AG09319 (cell line): ENCODE data around the gene CCDC9.

ENCODE experiments used
- DNase-seq: peaks from one replicate; pipeline ENCODE4 v3.0.0-alpha.2; 2010; ENCODE audit warnings: low read depth; ENCODE audit errors: extremely low read depth
- CTCF ChIP-seq: IDR thresholded peaks from 2 replicates; pipeline ENCODE4 v1.5.1; 2011; ENCODE audit warnings: low read depth, mild to moderate bottlenecking, inconsistent platforms, low read length, moderate library complexity

The CCDC9 gene

DNA sequence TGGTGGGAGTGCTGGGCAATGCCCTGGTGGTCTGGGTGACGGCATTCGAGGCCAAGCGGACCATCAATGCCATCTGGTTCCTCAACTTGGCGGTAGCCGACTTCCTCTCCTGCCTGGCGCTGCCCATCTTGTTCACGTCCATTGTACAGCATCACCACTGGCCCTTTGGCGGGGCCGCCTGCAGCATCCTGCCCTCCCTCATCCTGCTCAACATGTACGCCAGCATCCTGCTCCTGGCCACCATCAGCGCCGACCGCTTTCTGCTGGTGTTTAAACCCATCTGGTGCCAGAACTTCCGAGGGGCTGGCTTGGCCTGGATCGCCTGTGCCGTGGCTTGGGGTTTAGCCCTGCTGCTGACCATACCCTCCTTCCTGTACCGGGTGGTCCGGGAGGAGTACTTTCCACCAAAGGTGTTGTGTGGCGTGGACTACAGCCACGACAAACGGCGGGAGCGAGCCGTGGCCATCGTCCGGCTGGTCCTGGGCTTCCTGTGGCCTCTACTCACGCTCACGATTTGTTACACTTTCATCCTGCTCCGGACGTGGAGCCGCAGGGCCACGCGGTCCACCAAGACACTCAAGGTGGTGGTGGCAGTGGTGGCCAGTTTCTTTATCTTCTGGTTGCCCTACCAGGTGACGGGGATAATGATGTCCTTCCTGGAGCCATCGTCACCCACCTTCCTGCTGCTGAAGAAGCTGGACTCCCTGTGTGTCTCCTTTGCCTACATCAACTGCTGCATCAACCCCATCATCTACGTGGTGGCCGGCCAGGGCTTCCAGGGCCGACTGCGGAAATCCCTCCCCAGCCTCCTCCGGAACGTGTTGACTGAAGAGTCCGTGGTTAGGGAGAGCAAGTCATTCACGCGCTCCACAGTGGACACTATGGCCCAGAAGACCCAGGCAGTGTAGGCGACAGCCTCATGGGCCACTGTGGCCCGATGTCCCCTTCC is 63.9 kb downstream of the CCDC9 start:
- no peak for TF ChIP-seq CTCF
- no peak for DNase-seq
